PC-9 (cell line): ENCODE measurements around the gene HAO2. TPM values are rescaled to one million over a fixed set of nuclear protein-coding genes. Genes with fewer than 3 reads are reported as not detected.

Experiments used
- BruUV-seq: library from RNA; stranded (reverse); fragments of 400-500 nt; replicated peaks from 2 replicates; lab custom pipeline; 2021; lab: Mats Ljungman, UMichigan
- CTCF ChIA-PET: fragments of 300-600 bp; sonication (Branson Sonifier 250); formaldehyde crosslinking; loops from one replicate; lab custom pipeline; 2022; ENCODE audit warnings: antibody characterized with exemption; lab: Charles Lee
- POLR2A ChIA-PET: fragments of 300-600 bp; sonication (Branson Sonifier 250); formaldehyde crosslinking; loops from one replicate; lab custom pipeline; 2022; ENCODE audit warnings: antibody characterized with exemption; ENCODE audit not compliant: unreplicated experiment; lab: Charles Lee
- DNase-seq, 2 experiments: peaks; one replicate each; pipeline versions ENCODE4 v3.0.0 to v3.0.0-alpha.2; 2015 to 2022; ENCODE audit warnings: mixed read lengths in 1 of 2
- H2AFZ ChIP-seq: fragments of 200-600 bp; sonication (generic); 2 replicates; pipeline ENCODE4 v1.8.1; 2017; ENCODE audit warnings: antibody characterized with exemption
- H3F3A ChIP-seq: fragments of 200-600 bp; sonication (generic); 2 replicates; pipeline ENCODE4 v1.8.1; 2017; ENCODE audit warnings: antibody characterized with exemption, mild to moderate bottlenecking, low read depth; ENCODE audit not compliant: insufficient read depth
- H3K27ac ChIP-seq: fragments of 200-600 bp; sonication (generic); 2 replicates; pipeline ENCODE4 v1.6.1; 2016; ENCODE audit warnings: mixed run types
- H3K27me3 ChIP-seq: fragments of 200-600 bp; sonication (generic); 2 replicates; pipeline ENCODE4 v1.6.1; 2016; ENCODE audit warnings: low read depth, mixed run types; ENCODE audit not compliant: insufficient read depth
- H3K36me3 ChIP-seq: fragments of 200-600 bp; sonication (generic); 2 replicates; pipeline ENCODE4 v1.6.1; 2016; ENCODE audit warnings: low read depth, mixed run types
- H3K4me1 ChIP-seq: fragments of 200-600 bp; sonication (generic); replicated peaks from 2 replicates; pipeline ENCODE4 v1.6.1; 2016; ENCODE audit warnings: mixed run types; ENCODE audit not compliant: insufficient read depth
- H3K4me2 ChIP-seq: fragments of 200-600 bp; sonication (generic); 2 replicates; pipeline ENCODE4 v1.6.1; 2017; ENCODE audit warnings: mixed run types
- H3K4me3 ChIP-seq: fragments of 200-600 bp; sonication (generic); 2 replicates; pipeline ENCODE4 v1.6.1; 2016; ENCODE audit warnings: mixed run types
- H3K79me2 ChIP-seq: fragments of 200-600 bp; sonication (generic); 2 replicates; pipeline ENCODE4 v1.6.1; 2017; ENCODE audit warnings: low read depth, mixed run types
- H3K9me2 ChIP-seq: fragments of 200-600 bp; sonication (generic); 2 replicates; pipeline ENCODE4 v1.8.1; 2017; ENCODE audit warnings: mild to moderate bottlenecking; ENCODE audit not compliant: insufficient read depth
- H3K9me3 ChIP-seq: fragments of 200-600 bp; sonication (generic); 2 replicates; pipeline ENCODE4 v1.8.1; 2016; ENCODE audit warnings: low read depth; ENCODE audit not compliant: insufficient read depth
- H4K20me1 ChIP-seq: fragments of 200-600 bp; sonication (generic); 2 replicates; pipeline ENCODE4 v1.8.1; 2017; ENCODE audit not compliant: insufficient read depth
- CTCF ChIP-seq: fragments of 200-600 bp; sonication (generic); conservative IDR thresholded peaks from 2 replicates; pipeline ENCODE4 v1.6.1; 2017; ENCODE audit warnings: mixed run types, antibody characterized with exemption, mild to moderate bottlenecking, moderate library complexity
- EZH2 ChIP-seq: fragments of 200-600 bp; sonication (generic); IDR thresholded peaks from 2 replicates; pipeline ENCODE4 v1.8.0; 2017; ENCODE audit warnings: antibody characterized with exemption, low read depth
- intact Hi-C: fragments of 100-400 bp; cut with micrococcal nuclease; formaldehyde crosslinking; loops from one replicate; pipeline ENCODE4 v1.10.0; 2022; ENCODE audit not compliant: unreplicated experiment
- total RNA-seq: library from RNA; stranded (reverse); gene quantifications from 2 replicates; pipeline ENCODE4 v1.2.3, GENCODE V29; 2021

HAO2 gene
- total RNA-seq, 1 experiment from 2014 or later = not detected

GRCh38 chr1:119330466-119331189 lies 38.0 kb upstream of the HAO2 start:
- intact Hi-C loops = no loop called here
- peaks cover 11% of the 10 kb centered on the region; the same call in 1 of the 2 replicates for H3K4me1 ChIP-seq
- 0 out of 2 replicates have a peak, but pooled peaks cover 3% of the 10 kb centered on the region for H3K27me3 ChIP-seq
- no peaks in the 10 kb centered on the region for H3K36me3 ChIP-seq
- TF ChIP-seq CTCF (no peak), EZH2 (no peak)
- H3K4me2 ChIP-seq = 0 out of 2 replicates have a peak overlapping the region, but pooled peaks have one; percentile 12
- H3K79me2 ChIP-seq = no peaks in the 10 kb centered on the region
- CTCF ChIA-PET = no interaction called here
- DNase-seq = no peak
- POLR2A ChIA-PET = no interaction called here
- BruUV-seq = no TSS peak
- no peaks in the 10 kb centered on the region; the same call in 1 of the 2 replicates for H3F3A ChIP-seq
- H3K27ac ChIP-seq = no peak overlapping the region
- no peaks in the 10 kb centered on the region for H3K9me2 ChIP-seq
- H3K9me3 ChIP-seq = no peaks in the 10 kb centered on the region
- no peak overlapping the region for H3K4me3 ChIP-seq
- no peak overlapping the region for H2AFZ ChIP-seq
- no peaks in the 10 kb centered on the region for H4K20me1 ChIP-seq

DNA sequence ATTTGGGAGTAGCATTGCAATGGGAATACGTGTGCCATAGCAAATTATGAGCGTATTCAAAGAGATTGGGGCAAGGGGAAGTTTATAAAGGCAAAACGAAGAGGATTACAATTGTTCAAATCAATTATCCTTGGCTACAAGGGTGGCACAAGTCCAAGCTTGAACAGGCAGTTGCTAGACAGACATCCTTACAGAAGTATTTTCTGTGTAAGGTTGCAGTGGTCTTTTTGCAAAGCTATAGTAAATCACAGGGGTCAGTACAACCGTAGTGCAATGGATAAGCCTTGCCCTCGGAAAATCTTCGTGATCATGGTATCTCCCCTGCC lies 37.4 kb upstream of the HAO2 start:
- CTCF ChIA-PET = no interaction called here
- no peaks in the 10 kb centered on the region for H4K20me1 ChIP-seq
- H3F3A ChIP-seq = no peaks in the 10 kb centered on the region; the same call in 1 of the 2 replicates
- no peak overlapping the region for H3K4me3 ChIP-seq
- H3K79me2 ChIP-seq = no peaks in the 10 kb centered on the region
- H3K27ac ChIP-seq = no peak overlapping the region
- DNase-seq = no peak
- intact Hi-C loops = no loop called here
- POLR2A ChIA-PET = no interaction called here
- no peaks in the 10 kb centered on the region for H3K9me3 ChIP-seq
- no peak overlapping the region for H3K4me2 ChIP-seq
- 0 out of 2 replicates have a peak, but pooled peaks cover 3% of the 10 kb centered on the region for H3K27me3 ChIP-seq
- H3K9me2 ChIP-seq = no peaks in the 10 kb centered on the region
- H3K36me3 ChIP-seq = no peaks in the 10 kb centered on the region
- BruUV-seq = no TSS peak
- H3K4me1 ChIP-seq = peaks cover 11% of the 10 kb centered on the region; the same call in 1 of the 2 replicates
- TF ChIP-seq EZH2 (no peak), CTCF (no peak)
- H2AFZ ChIP-seq = no peak overlapping the region

GRCh38 chr1:119331915-119332314 lies 36.7 kb upstream of the HAO2 start:
- Histone ChIP-seq H4K20me1 (no peaks in the 10 kb centered on the region), H3K4me2 (no peak overlapping the region), H3K4me1 (peaks cover 11% of the 10 kb centered on the region; the same call in 1 of the 2 replicates), H3K27me3 (no peaks in the 10 kb centered on the region), H3F3A (no peaks in the 10 kb centered on the region; the same call in 1 of the 2 replicates), H3K36me3 (no peaks in the 10 kb centered on the region), H3K9me2 (no peaks in the 10 kb centered on the region), H3K9me3 (no peaks in the 10 kb centered on the region), H3K4me3 (no peak overlapping the region), H2AFZ (no peak overlapping the region), H3K27ac (no peak overlapping the region), H3K79me2 (no peaks in the 10 kb centered on the region)
- ChIA-PET CTCF (no interaction called here), POLR2A (no interaction called here)
- intact Hi-C loops = no loop called here
- no peak for DNase-seq
- no TSS peak for BruUV-seq
- TF ChIP-seq CTCF (no peak), EZH2 (no peak)
